Measurements from ENCODE around the gene DAGLA.

GRCh38 chr11:61771195-61771894, 91.2 kb downstream of the DAGLA start:
- TF ChIP-seq EZH2 (IDR thresholded peaks at IDR 0.05; ENCODE audit: insufficient read depth, poor library complexity, severe bottlenecking): no peak
- TF ChIP-seq EZH2phosphoT487 (IDR thresholded peaks at IDR 0.05; ENCODE audit: insufficient read depth, low read depth): no peak

Measured in GM23248 (cell line).